GM12864 (cell line): Measurements from ENCODE around the gene GMPR.
"Not testable (repeated sequence)": the region's sequence is repeated elsewhere in the genome, so short reads cannot be mapped to it uniquely, and the experiment has no call there.

ENCODE experiments used
- DNase-seq: peaks from one replicate; pipeline ENCODE4 v3.0.0-alpha.2; 2011; ENCODE audit warnings: low read depth
- H3K4me3 ChIP-seq: 2 replicates; pipeline ENCODE4 v1.5.1; 2011; ENCODE audit warnings: mild to moderate bottlenecking, low read depth, low read length, control low read depth
- TF ChIP-seq, protein P1 (sequence below): IDR thresholded peaks from 2 replicates; pipeline ENCODE4 v1.5.1; 2011; ENCODE audit warnings: low read depth, mild to moderate bottlenecking, moderate library complexity, low read length, control low read depth, inconsistent platforms; ENCODE audit errors: missing control alignments

The GMPR gene

DNA sequence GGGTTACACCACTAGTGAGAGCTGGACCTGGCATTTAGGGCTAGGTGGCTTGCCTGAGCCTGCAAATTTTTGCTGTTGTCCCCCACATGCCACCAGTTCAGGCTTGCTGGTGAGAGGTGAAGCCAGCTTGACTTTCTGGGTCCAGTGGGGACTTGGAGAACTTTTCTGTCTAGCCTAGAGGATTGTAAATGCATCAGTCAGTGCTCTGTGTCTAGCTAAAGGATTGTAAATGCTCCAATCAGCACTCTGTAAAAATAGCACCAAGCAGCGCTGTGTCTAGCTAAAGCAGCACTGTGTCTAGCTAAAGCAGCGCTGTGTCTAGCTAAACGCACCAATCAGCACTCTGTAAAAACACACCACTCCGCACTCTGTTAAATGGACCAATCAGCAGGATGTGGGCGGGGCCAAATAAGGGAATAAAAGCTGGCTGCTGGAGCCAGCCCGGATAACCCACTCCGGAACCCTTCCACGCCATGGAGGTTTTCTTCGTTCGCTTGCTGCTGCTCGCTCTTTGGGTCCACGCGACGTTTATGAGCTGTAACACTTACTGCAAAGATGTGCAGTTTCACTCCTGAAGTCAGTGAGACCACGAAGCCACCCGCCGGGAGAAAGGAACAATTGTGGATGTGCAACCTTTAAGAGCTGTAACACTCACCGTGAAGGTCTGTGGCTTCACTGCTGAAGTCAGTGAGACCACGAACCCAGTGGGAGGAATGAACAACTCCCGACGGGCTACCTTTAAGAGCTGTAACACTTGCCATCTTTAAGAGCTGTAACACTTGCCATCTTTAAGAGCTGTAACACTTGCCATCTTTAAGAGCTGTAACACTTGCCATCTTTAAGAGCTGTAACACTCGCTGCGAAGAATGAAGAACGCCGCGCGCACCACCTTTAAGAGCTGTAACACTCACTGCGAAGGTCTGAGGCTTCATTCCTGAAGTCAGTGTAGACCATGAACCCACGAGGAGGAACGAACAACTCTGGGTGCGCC, 27.3 kb downstream of the GMPR start:
- H3K4me3 ChIP-seq = no peak overlapping the region
- TF ChIP-seq, protein P1, sequence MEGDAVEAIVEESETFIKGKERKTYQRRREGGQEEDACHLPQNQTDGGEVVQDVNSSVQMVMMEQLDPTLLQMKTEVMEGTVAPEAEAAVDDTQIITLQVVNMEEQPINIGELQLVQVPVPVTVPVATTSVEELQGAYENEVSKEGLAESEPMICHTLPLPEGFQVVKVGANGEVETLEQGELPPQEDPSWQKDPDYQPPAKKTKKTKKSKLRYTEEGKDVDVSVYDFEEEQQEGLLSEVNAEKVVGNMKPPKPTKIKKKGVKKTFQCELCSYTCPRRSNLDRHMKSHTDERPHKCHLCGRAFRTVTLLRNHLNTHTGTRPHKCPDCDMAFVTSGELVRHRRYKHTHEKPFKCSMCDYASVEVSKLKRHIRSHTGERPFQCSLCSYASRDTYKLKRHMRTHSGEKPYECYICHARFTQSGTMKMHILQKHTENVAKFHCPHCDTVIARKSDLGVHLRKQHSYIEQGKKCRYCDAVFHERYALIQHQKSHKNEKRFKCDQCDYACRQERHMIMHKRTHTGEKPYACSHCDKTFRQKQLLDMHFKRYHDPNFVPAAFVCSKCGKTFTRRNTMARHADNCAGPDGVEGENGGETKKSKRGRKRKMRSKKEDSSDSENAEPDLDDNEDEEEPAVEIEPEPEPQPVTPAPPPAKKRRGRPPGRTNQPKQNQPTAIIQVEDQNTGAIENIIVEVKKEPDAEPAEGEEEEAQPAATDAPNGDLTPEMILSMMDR = no peak
- no peak for DNase-seq

DNA sequence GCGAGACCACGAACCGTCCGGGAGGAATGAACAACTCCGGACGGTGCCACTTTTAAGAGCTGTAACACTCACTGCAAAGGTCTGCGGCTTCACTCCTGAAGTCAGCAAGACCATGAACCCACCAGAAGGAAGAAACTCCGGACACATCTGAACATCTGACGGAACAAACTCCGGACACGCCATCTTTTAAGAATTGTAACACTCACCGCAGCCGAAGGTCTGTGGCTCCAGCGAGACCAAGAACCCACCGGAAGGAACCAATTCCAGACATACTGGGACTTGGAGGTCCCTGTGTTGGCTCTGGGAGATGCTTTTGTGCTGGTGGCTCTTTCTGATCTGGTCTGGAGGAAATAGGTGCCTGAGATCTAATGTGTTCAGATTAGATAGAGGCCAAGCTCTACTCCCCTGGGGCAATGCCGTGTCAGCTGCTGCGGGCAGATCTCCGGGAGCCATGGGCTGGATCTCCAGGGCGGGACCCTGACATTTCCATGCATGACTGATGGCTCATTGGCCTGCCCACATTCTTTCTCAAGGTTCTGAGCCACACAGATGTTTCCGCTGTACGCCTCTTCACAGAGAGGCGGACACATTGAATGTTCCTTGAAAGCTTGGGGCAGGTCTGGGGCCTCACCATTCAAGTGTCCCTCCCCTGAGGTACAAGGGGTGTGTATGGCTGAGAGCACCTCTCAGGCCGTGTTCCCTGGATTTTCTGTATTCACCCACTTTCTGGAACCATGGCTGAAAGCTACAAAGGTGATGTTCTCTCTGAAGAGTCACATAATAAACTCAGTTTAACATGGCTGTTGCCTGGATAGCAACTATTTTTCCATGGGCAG, 29.3 kb downstream of the GMPR start:
- no peak overlapping the region for H3K4me3 ChIP-seq
- TF ChIP-seq, protein P1 = no peak
- DNase-seq = no peak

DNA sequence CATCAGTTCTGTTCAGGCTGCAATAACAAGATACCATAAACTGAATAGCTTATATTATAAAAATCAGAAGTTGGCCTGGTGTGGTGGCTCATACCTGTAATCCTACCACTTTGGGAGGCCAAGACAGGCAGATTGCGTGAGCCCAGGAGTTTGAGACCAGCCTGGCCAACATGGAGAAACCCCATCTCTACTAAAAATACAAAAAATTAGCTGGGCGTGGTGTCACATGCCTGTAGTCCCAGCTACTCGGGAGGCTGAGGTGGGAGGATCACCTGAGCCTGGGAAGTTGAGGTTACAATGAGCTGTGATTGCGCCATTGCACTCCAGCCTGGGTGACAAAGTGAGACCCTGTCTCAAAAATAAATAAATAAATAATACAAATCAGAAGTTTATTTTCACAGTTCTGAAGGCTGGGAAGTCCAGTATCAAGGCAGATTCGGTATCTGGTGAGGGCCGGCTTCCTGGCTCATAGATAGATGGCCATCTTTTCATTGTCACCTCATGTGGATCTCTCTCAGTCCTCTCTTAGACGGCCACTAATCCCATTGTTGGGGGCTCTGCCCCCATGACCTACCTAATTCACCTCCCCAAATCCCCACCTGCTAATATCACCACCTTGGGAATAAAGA, 31.2 kb downstream of the GMPR start:
- not testable (repeated sequence) for H3K4me3 ChIP-seq, DNase-seq

DNA sequence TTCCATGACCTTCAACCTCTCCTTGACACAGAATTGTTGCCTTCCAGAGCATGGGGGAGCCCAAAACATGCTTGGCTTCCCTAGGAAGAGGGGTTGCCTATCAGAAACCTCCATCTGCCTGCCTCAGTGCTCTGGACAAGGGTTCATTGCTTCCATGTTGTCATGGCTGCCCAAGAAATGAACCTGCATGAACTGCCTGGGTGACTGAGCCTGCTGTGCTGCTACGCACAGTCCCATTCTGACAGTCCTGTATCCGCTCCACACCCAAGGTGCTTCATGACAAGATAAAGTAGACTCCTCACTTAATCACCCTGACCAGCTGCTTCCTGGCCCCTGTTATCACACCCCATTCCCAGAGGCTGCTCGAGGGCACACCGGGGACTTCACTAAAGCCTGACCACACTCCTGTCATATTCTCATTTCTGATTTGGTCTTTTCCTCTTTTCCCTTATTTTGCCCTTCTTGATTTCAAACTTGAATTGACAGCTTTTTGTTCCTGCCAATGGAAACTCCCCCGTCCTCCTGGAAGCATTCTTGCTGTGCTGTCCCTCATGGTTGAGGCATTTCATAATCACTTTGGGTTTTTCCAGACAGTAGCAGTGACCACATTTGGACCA, 31.9 kb downstream of the GMPR start:
- H3K4me3 ChIP-seq = no peak overlapping the region
- TF ChIP-seq, protein P1 = no peak
- no peak for DNase-seq

DNA sequence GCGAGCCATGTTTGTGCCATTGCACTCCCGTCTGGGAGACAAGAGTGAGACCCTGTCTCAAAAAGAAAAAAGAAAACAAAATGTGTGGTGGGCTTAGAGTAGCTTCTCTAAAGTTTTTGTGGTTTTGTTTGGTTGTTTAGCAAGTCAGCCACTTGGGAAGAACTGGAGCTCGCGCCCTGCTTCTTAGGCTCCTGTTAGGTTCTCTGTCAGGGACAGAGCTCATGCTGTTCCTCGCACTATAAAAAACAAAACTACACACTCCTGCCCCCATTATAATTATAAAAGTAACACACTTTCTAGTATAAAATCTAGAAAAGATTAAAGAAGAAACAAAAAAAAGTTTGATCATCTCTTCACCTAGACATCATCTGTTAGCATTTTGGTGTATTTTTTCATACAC, 33.0 kb downstream of the GMPR start:
- no peak overlapping the region for H3K4me3 ChIP-seq
- TF ChIP-seq, protein P1 = no peak
- DNase-seq = no peak

DNA sequence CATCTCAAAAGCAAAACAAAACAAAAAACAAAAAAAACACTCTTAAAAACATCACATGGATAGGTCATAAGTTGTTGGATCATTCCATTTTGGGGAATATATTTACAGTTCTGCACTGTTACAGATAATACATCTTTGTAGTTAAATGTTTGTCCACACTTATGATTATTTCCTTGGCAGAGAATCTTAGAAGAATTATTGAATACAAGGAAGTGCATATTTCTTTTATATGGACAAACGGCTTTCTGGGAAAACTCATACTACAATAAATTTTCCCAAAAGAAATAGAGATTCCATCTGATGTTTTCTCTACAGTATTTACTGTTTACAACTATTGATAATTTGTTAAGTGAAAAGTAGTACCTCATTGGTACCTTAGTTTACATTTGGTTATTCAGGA, 33.8 kb downstream of the GMPR start:
- no peak overlapping the region for H3K4me3 ChIP-seq
- TF ChIP-seq, protein P1 = no peak
- no peak for DNase-seq
